Lung (tissue), 12 donors: ENCODE results near the gene AGAP2. TPM values are rescaled to one million over a fixed set of nuclear protein-coding genes. Genes with fewer than 3 reads are reported as not detected.
A peak's percentile ranks its signal among the peaks of the same experiment; 100 is the strongest.

Experiments
- ATAC-seq: fragments of 200-7000 bp; cut with Tn5 transposase; one replicate; pipeline ENCODE4 v1.9.1; 2020; ENCODE audit warnings: moderate number of reproducible peaks; ENCODE audit not compliant: insufficient read depth, low FRiP score
- DNase-seq, 3 donors: peaks; one replicate each; pipeline ENCODE4 v3.0.0-alpha.2; 2013 to 2017
- H3K27ac ChIP-seq, 2 donors: one replicate each; pipeline ENCODE4 v1.5.1; 2013; ENCODE audit warnings: mild to moderate bottlenecking in 2 of 2, moderate library complexity in 2 of 2, control low read depth in 1 of 2, inconsistent platforms in 1 of 2, low read depth in 1 of 2, low read length in 1 of 2
- H3K27me3 ChIP-seq, 3 donors: one replicate each; pipeline ENCODE4 v1.5.1; 2013; ENCODE audit warnings: low read length in 2 of 3; ENCODE audit not compliant: control insufficient read depth in 3 of 3, insufficient read depth in 3 of 3
- H3K36me3 ChIP-seq, 4 donors: one replicate each; pipeline ENCODE4 v1.5.1; 2013; ENCODE audit warnings: low read length in 4 of 4, mild to moderate bottlenecking in 1 of 4, moderate library complexity in 1 of 4; ENCODE audit not compliant: control insufficient read depth in 4 of 4, insufficient read depth in 4 of 4
- H3K4me1 ChIP-seq, 5 donors: one replicate each; pipeline ENCODE4 v1.5.1; 2013; ENCODE audit warnings: low read length in 5 of 5, mild to moderate bottlenecking in 2 of 5, moderate library complexity in 1 of 5; ENCODE audit not compliant: control insufficient read depth in 5 of 5, insufficient read depth in 5 of 5
- H3K4me3 ChIP-seq: one replicate; pipeline ENCODE4 v1.5.1; 2013; ENCODE audit warnings: mild to moderate bottlenecking, control low read depth, moderate library complexity
- H3K9ac ChIP-seq, 2 donors: one replicate each; pipeline ENCODE4 v1.5.1; 2013; ENCODE audit warnings: low read length in 2 of 2, control low read depth in 1 of 2; ENCODE audit not compliant: insufficient read depth in 1 of 2
- H3K9me3 ChIP-seq, 4 donors: one replicate each; pipeline ENCODE4 v1.5.1; 2013; ENCODE audit warnings: low read length in 3 of 4, mild to moderate bottlenecking in 1 of 4, moderate library complexity in 1 of 4; ENCODE audit not compliant: control insufficient read depth in 4 of 4, insufficient read depth in 3 of 4
- CTCF ChIP-seq: IDR thresholded peaks from 2 replicates; pipeline ENCODE4 v1.5.1; 2012; ENCODE audit warnings: mild to moderate bottlenecking; ENCODE audit errors: control extremely low read depth, extremely low read depth
- WGBS, 2 donors: extraction: QIAGEN DNeasy Blood & Tissue Kit; methylation state at CpG; one replicate each; pipeline ENCODE4 v1.1.7; 2013; 5-methylcytosine and 5-hydroxymethylcytosine counted together
- polyA plus RNA-seq, 2 donors: library from polyadenylated mRNA; stranded (reverse); fragments of 200-250 nt; gene quantifications; one replicate each; pipeline ENCODE4 v1.2.1, GENCODE V29; 2013
- total RNA-seq, 2 donors: library from RNA; depleted of rRNA in 1 of 2; stranded (reverse); fragments of >200 nt in 1 of 2; gene quantifications; one replicate each; pipeline ENCODE4 v1.2.1, GENCODE V29; 2014 to 2021
- donor health status: control.
- donor health status: control.
- donor health status: Bipolar disorder and iron deficiency.
- donor health status: healthy.
- donor health status: DM: yes; HTN: yes; CAD: no.

Gene AGAP2
- total and polyA plus RNA-seq, 4 donors = 1.4 to 4.8 (median 3.0) TPM

GRCh38 chr12:57766464-57767304, 28.1 kb upstream of the AGAP2 start, which contains the start of gene CYP27B1:
Gene CYP27B1, minus strand, starts transcription at chr12:57767078. Its CDS starts 37 bp downstream, at chr12:57767041.
- WGBS, 2 donors = 6 to 8% methylated on average over 38 of the region's 38 CpGs
- DNase-seq (peak in 2 of 3 donors; percentile 69 to 75), ATAC-seq (no peak)
- H3K36me3 ChIP-seq = peaks cover 3 to 13% (median 8%) of the 10 kb centered on the region in 4 donors
- H3K9ac ChIP-seq = no peak within 1 kb of the TSS
- no peaks in the 10 kb centered on the region for H3K9me3 ChIP-seq
- peak within 1 kb of the TSS; percentile 4 for H3K4me3 ChIP-seq
- peaks cover 0 to 48% (median 47%) of the 10 kb centered on the region in 3 donors for H3K27me3 ChIP-seq
- H3K27ac ChIP-seq = no peak within 1 kb of the TSS
- TF ChIP-seq CTCF = no peak
- peaks cover 6 to 33% (median 15%) of the 10 kb centered on the region in 5 donors for H3K4me1 ChIP-seq

- peaks cover 3 to 13% (median 8%) of the 10 kb centered on the region in 4 donors for H3K36me3 ChIP-seq
- peaks cover 0 to 25% (median 8%) of the 10 kb centered on the region in 5 donors for H3K4me1 ChIP-seq
- DNase-seq = no peak
- H3K9me3 ChIP-seq = no peaks in the 10 kb centered on the region
- no peak overlapping the region for H3K9ac ChIP-seq
- TF ChIP-seq CTCF = no peak
- 2 to 3% methylated on average over 37 to 40 of the region's 40 CpGs for WGBS, 2 donors
- peaks cover 0 to 48% (median 47%) of the 10 kb centered on the region in 3 donors for H3K27me3 ChIP-seq
- H3K27ac ChIP-seq = no peak overlapping the region
- no peak overlapping the region for H3K4me3 ChIP-seq
- peak; percentile 58 for ATAC-seq
Observed at GRCh38 chr12:57765698-57766463, 27.3 kb upstream of the AGAP2 start.

- peak in 1 of 3 donors; percentile 45 for DNase-seq
- peak; percentile 32 for ATAC-seq
- no peak overlapping the region for H3K9ac ChIP-seq
- H3K9me3 ChIP-seq = no peaks in the 10 kb centered on the region
- H3K27me3 ChIP-seq = peaks cover 0 to 48% (median 47%) of the 10 kb centered on the region in 3 donors
- H3K4me1 ChIP-seq = peaks cover 0 to 24% (median 8%) of the 10 kb centered on the region in 5 donors
- peaks cover 0 to 10% (median 5%) of the 10 kb centered on the region in 4 donors for H3K36me3 ChIP-seq
- no peak for TF ChIP-seq CTCF
- H3K27ac ChIP-seq = no peak overlapping the region
- 1% methylated on average over 54 to 60 of the region's 60 CpGs for WGBS, 2 donors
- H3K4me3 ChIP-seq = peak overlapping the region; percentile 4
Observed at GRCh38 chr12:57765003-57765697, 26.6 kb upstream of the AGAP2 start.
